Measurements from ENCODE around the gene FA2H.
"Not testable (repeated sequence)": the region's sequence is repeated elsewhere in the genome, so short reads cannot be mapped to it uniquely, and the experiment has no call there.

Gene FA2H

DNA sequence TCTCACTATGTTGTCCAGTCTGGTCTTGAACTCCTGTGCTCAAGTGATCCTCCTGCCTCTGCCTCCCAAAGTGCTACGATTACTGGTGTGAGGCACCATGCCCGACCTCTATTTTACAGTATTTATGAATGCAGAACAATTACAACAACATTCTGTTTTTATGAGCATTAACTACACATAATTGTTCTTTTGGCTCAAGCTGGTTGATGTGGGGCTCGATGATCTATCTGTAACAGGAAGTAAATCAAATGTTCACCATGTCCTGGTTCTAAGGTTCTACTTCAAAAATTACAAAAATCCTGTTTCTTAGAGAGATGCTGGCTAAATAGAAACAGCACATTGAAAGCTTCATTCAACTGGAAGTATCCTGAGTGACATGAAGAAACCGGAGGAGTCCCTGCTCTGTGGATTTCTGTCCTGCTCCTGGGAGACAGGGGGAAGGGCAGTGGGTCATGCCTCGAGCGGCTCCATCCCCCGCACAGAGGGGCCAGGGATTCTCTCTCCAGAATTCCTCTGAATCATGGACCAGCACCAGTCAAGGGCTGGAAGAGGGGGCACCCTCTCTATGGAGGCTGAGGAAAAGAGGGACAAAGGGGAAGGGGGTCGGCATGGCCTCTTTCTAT lies 31.5 kb downstream of the FA2H start:
- no peak for DNase-seq

DNA sequence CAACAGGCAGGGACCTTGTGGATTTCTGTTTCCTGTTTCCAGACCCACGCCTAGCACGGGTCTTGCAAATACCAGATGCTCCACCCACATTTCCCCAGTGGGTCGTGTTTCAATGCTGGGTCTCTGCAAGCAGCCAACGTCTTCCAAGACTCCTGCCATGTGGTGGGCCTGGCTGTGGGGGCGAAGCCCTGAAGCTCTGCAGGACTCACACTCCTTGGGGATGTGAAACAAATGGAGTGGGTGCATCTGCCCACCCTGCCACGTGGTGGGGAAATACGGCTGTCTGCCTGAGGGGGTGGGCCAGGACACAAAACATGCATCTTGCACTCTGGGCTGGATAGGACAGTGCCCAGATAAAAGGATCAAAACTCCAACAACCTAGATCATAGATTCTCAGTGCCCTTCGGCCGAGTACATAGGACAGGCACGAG lies 32.6 kb downstream of the FA2H start:
- peak; percentile 79 to 93 (median 92) for DNase-seq

GRCh38 chr16:74740795-74741304 lies 33.8 kb downstream of the FA2H start:
- peak in 1 of 4 experiments; percentile 17 for DNase-seq

DNA sequence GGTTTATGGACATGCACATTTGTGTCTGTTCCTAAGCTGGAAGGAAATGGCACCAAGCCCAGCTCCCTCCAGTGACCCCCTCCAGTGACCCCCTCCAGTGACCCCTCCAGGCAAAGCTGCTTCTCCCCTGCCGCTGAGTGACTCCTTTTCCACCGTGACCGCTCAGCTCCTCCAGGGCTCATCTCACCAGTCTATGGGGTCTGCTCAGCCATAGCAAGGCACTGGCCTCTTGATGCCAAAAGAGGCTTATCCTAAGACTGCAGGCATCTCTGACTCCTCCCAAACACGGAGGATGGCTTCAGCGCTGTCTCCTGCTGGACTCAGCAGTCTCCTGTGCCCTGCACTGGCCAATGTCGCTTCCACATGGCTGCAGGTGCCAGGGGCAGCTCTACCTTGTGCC lies 35.3 kb downstream of the FA2H start:
- no peak for DNase-seq

DNA sequence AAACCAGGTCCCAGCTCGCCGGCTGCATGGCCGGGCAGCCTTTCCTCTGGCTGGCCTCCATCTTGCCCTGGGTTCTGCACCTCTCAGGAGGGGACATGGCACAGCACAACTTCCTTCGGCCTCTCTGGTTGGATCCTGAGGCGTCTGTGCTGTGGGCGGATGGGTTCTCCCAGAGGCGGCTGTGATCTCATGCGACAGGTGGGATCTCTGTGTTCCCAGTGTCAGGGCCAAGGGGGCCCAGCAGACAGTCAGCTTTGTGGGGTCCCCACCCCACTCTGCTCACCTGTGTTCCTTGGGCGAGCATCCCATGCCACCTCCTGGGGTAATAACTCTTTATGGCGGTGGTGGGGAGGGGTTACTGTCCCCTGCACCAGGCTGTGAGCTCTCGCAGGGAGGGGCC lies 35.8 kb downstream of the FA2H start:
- no peak for DNase-seq

- DNase-seq = no peak
Measured at GRCh38 chr16:74738113-74738541, 36.5 kb downstream of the FA2H start.

GRCh38 chr16:74737521-74737920 lies 37.1 kb downstream of the FA2H start:
- DNase-seq = no peak

DNA sequence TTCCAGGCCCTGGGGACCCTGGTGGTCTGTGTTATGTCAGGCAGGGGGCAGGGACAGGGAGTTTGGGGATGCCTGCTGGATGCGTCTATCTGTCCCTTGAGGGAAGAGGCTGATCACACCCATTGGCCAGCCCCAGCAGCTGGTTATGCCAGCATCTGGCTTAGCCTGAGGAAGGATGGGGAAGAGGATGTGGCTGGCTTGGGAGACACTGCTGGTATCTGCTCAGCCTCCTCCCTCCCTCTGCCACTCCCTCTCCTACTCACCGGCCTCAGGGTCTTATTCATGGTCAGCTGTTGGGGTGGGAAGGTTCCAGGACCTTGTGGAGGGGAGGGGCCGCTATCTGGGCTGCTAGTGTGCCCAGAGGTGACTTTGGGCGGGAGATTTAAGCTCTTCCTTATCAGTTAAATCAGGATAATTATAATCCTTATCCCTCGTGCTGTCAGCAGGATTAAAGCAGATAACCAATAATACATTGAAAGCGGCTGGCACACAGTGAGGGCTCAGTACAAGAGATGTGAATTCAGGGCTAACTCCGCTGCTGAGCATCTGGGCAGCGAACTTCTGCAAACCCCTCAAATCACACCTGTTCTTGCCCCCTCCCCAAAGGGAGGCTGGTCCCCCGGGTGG lies 38.0 kb downstream of the FA2H start:
- peak; percentile 17 to 71 (median 60) for DNase-seq

DNA sequence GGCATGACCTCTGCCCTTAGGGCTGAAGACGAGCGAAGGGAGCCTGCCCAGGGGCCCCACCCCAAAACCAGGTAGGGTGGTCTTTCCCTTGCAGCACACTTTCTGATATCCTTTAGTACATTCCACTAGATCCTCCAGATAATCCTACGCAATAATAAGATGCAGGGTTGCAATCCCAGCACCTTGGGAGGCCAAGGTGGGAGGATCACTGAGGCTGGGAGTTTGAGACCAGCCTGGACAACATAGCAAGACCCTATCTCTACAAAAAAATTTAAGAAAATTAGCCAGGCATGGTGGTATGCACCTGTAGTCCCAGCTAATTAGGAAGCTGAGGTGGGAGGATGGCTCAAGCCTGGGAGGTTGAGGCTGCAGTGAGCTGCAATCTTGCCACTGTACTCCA lies 39.1 kb downstream of the FA2H start:
- no peak for DNase-seq

- no peak for DNase-seq
Measured at GRCh38 chr16:74735162-74735452, 39.5 kb downstream of the FA2H start.

DNA sequence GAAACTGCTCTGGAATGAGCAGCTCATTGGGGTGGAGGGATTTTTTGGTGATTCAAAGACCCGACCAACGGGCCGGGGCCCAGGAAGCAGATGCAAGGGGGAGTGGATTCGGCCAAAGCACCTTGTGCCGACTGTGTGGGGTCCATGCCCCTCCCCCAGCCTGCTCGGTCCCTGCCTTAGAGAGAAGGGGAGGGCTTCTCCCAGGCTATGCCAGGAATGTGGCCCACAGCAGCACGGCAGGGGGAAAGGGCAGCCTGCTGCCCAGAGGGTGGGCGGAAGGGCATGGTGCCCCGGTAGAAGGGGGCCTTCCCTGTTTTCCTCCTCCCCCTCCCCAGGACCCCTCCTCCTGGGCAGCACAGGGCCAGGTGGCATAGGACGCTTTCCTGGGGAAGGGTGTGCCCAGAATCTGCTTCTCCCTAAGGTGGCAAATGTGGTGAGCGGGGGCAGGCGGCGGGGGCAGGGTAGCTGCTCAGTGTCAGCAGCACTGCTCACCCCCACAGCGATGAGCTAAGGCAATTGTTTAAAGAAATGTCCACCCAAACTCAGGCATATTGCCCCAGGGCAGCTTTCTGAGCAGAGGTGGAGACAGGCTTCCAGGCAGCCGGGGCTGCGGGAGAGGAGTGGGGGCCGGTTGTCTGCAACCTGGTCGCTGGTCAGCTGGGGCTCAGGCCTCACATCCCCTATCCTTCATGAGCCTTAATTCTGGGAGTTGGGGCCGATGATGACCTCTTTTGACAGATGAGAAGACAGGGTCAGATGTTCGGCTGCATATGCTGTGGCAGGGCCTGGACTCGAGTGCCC lies 40.1 kb downstream of the FA2H start:
- no peak for DNase-seq

GRCh38 chr16:74732707-74733350 lies 41.8 kb downstream of the FA2H start:
- DNase-seq = no peak

- no peak for DNase-seq
Measured at GRCh38 chr16:74731853-74732477, 42.7 kb downstream of the FA2H start.

- DNase-seq = no peak
Measured at GRCh38 chr16:74729783-74730683, 44.6 kb downstream of the FA2H start.

DNA sequence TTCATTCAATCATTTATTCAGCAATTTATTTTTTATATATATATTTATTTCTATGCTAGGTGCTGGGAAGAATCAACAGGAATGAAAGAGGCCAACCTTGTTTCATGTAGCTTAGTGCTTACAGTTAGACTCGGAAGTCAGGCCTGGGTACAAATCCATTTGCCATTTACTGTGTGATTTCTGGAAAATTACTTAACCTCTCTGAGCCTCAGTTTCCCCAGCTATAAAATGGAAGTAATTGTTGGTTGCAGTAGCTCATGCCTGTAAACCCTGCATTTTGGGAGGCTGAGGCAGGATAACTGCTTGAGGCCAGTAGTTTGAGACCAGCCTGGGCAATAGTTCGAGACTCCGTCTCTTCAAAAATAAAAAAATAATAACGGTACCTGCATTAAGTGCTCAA lies 46.7 kb downstream of the FA2H start:
- no peak for DNase-seq

DNA sequence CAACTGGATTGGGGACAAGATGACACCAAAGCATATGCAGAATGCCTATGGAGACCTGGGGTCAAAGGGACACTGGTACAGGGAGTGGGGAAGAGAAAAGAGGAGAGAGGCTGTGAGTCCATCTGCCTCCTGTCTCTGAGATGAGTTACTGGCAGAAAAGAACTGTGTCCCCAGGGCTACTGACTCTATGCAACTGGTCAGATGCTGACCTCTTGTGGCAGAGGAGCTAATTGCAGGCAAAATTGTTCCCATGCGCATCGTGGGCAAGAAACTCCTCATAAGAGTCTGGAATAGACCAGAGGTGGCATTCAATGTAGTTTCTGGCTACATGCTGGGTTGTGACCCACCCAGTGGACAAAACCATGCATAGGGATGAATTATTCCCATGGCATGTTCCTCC lies 47.9 kb downstream of the FA2H start:
- peak; percentile 73 to 84 (median 76) for DNase-seq

- no peak for DNase-seq
Measured at GRCh38 chr16:74725651-74726455, 48.8 kb downstream of the FA2H start.

DNA sequence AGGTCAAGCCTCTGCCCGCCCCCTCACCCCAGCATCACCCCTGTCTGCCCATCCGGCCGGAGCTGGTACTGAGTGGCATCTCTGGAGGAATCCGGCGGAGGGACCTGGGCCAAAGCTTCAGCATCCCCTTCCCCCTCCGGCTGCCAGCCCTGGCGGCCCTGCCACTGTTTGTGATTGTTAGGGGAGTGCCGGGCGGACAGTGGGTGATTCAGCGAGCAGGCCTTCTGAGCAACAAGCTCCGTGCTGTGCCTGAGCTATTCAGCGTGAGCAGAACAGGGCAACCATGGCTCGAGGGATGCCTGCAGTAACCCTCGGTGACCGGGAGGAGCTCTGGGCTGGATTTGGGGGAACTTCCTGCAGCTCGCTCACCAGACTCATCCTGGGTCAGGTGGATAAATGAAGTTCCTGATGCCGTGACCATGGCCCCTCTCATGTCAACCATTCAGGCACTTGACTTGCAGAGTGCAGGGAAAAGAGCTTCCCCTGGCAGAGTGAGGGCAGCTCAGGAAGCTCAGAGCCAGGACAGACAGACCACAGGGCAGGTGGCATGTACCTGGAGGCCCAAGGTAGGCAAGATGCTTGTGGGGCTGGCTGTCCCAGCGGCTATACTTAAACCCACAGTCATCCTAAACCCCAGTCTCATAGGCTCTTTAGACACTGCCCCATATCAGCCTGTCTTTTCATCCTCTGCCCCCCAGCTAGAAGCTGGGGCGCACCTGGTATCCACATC lies 49.6 kb downstream of the FA2H start:
- no peak for DNase-seq

GRCh38 chr16:74723256-74723655 lies 51.4 kb downstream of the FA2H start:
- DNase-seq = peak in 3 of 4 experiments; percentile 47 to 63 (median 59)

DNA sequence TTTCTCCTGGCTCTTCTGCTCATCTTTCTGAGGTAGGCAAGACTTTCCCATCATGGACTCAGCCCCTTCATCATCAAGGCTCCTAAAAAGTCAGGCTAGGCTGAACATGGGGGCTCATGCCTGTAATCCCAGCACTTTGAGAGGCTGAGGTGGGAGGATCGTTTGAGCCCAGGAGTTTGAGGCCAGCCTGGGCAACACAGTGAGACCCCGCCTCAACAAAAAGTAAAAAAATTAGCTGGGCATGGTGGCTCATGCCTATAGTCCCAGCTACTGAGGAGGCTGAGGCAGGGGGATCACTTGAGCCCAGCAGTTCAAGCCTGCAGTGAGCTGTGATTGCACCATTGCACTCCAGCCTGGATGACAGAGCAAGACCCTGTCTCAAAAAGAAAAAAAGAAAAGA lies 52.5 kb downstream of the FA2H start:
- DNase-seq = not testable (repeated sequence)

Measured in suppressor macrophage (primary cell).